Activated CD4-positive, CD25-positive, alpha-beta regulatory T cell treated with anti-CD3 and anti-CD28 coated beads, Interleukin-2, amount 50 U/mL, for 24 hours (primary cell): ENCODE data around the gene STON2.
A peak's percentile ranks its signal among the peaks of the same experiment; 100 is the strongest.

Experiments used
- ATAC-seq, 2 donors: fragments of 150-1000 bp; cut with Tn5 transposase; one replicate each; pipeline ENCODE4 v1.10.0; 2021; ENCODE audit warnings: mild to moderate bottlenecking in 1 of 2, moderate library complexity in 1 of 2

Gene STON2

DNA sequence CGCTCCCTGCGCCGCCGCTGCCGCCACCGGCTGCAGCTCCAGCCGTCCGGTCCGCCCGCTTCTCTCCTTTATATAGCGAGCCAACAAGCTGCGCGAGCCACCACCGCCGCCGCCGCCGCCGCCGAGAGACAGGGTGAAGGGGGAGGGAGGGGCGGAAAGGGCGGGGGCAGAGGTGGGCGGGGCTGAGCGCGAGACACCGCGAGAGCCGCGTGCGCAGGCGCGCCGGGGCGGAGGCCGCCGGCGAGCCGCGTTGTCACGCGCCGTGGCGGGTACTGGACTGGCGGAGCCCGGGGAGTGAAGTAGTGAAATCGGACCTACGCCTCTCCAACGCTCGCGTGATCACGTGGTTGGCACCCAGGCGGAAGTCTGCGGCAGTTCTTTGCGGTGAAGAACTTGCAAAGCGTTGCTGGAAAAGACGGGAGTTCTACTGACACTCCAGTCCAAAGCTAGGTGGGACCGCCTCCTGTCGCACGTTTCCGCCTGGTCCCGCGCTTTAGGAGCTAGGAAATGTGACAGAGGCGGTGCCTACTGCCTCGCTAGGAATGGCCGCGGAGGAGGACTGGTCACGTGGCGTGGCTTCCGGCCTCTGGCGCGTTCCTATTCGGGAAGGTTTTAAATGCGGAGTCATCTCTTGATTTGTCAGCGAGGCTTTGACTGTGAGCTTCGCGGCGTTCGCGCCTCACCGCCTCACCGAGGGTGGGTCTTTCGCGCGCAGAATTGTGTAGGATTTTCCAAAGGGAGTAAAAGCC, 179.1 kb downstream of the STON2 start, which contains the start of gene GTF2A1:
Gene GTF2A1 (minus strand): TSS at position 130 of the 749 bp plus-strand sequence. CDS start 441 bp downstream, outside the sequence.
- ATAC-seq, result peak; percentile 74 to 78

DNA sequence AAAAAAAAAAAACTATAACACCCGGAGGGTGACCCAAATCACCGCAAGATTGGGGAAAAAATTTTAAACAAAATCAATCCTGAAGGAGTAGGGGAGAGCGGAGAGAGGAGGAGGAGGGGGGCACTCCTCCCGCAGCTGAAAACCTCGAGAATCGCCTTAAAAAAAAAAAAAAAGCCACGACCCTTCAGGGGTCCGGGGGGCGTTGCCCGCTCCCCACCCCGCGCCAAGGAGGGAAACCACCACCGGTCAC, 179.6 kb downstream of the STON2 start:
- no peak for ATAC-seq

DNA sequence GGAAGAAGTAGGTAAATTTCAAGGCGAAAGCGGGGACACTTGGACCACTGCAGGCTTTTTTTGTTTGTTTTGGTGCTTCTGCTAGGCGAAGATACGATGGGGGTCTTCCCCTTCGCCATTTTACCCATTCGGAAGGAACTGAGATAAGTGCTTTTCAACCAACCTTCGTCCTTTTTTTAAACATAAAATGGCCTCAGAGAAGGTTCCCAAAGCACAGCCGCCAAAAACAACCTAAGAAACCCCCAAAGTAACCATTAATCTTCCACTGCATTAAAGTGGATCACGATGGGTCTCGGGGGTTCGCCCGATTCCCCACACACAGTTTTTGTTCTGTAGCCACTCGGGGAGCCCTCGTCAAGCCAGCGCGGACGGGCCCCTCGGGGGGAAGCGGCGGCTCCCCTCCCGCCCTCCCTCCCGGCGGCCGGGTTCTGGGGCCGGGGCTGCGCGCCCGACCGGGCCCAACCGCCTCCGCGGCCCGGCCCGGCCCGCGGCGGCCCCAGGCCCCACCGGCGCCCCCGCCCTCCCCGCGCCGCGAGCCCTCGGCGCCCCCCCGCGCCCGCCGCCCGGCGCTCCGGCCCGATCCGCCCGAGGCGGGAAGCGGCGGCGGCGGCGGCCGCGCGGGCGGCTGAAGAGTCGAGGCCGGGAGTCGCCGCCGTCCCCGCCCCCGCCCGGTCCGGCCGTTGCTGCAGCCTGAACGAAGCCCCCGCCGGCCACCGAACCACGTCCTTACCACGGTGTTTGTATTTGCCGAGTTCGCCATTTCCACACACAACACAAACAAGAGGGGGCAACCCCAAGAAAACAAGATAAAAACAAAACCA, 180.2 kb downstream of the STON2 start:
- peak in 1 of 2 donors; percentile 2 for ATAC-seq

DNA sequence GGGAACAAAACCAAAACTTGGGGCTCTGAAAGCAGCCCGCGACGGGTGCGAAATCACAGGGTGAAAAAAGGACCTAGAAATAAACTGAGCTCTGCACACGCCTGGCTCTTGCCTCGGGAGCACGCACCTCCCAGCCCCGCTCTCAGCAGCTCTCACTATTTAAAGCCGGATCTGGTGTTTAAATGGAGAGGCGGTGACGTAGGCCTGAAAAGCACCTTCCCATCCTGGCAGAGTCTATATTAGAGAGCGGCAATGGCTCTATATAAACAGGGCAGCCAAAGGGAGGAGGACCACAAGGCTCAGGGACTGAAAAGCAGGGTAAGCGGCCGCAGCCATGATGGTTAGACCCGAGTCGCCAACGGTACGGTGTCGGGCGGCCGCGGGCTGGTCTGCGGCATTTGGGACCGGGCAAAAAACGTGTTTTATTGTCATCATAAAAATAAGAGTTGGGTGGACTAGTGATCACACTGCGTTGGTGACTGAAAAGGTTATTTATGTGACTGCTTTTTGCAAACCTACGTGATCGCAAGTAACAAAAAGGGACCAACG, 180.8 kb downstream of the STON2 start:
- ATAC-seq, result peak; percentile 63 to 66

DNA sequence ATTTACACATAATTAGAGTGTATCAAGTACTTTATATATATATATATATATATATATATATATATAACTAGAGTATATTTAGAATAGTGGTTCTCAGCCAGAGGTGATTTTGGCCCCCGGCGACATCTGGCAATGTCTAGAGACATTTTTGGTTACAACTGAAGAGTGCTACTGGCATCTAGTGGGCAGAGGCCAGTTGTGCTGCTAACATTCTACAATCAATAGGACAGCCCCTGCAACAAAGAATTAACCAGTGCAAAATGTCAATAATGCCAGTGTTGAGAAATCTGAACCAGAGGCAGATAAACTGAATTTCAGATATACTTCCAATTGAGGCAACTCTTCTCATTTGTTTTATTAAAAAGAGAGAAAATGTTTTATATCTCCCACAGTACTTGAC, 188.3 kb downstream of the STON2 start:
- peak; percentile 44 to 49 for ATAC-seq
